HG03066 (cell line): ENCODE results near the gene MPI.
A peak's percentile ranks its signal among the peaks of the same experiment; 100 is the strongest.
"Not testable (repeated sequence)": the region's sequence is repeated elsewhere in the genome, so short reads cannot be mapped to it uniquely, and the experiment has no call there.

Experiments
- ATAC-seq: cut with Tn5 transposase; IDR thresholded peaks from one replicate; pipeline ENCODE4 v1.9.1; 2021; ENCODE audit warnings: low read depth; ENCODE audit not compliant: unreplicated experiment

Gene MPI

GRCh38 chr15:74924525-74924924 is 34.7 kb downstream of the MPI start:
- ATAC-seq = no peak

GRCh38 chr15:74928771-74929198 is 38.9 kb downstream of the MPI start:
- no peak for ATAC-seq

DNA sequence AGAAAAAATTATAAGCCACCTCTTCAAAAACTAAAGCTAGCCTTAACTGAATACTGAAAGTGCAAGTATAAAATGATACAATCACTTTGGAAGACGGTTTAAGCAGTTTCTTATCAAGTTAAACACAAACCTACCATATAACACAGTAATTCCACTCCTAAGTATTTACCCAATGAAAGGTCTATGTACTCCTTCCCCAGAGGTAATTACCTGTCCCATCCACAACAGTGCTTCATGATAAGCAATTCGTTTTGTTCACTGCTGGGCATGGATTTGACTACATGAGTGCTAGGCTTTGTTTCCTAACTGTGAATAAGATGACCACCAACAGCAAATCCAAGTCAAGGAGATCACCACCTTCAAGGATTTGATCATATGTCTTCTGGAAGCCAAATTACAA is 43.7 kb downstream of the MPI start:
- no peak for ATAC-seq

- not testable (repeated sequence) for ATAC-seq
Observed at GRCh38 chr15:74935193-74935592, 45.4 kb downstream of the MPI start.

- ATAC-seq = no peak
Observed at GRCh38 chr15:74937272-74937589, 47.4 kb downstream of the MPI start.

GRCh38 chr15:74937590-74938371 is 47.9 kb downstream of the MPI start, which contains the start of gene COX5A:
Gene COX5A, minus strand, starts transcription at chr15:74938073. Its CDS starts 59 bp downstream, at chr15:74938014.
- peak; percentile 84 for ATAC-seq

DNA sequence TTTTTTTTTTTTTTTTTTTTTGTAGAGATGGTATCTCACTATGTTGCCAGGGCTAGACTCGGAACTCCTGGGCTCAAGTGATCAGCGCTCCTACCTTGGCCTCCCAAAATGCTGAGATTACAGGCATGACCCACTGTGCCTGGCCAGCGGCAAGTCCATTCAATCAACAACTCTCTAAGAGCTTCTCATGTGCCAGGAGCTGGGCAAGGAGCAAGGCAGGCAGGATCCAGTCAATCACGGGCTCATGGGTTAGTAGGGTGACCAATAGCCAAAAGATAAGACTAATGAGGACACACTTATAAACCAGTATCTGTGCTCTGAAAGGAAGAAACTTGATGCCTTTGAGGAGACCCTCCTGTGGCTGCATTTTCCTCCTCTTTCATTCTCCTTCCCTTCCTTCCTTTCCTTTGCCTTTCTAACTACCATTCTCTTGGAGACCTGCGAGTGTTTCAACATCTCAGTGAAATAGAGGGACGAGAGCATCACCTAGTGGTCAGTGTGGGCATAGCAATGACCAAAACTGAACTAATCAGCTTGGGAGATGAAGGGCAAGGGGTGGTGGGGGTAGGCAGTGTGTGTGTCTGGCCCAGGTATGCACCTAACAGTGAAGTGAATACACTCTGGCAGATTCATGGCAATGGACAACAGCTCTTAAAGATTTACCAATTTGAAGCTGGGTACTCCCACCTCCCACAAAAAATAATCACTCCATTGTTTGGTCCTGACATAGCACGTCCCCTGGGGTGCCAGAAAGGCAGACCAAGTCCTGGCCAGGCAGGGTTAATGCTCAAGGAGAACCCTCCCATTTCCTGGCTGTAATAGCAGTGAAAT is 60.5 kb downstream of the MPI start:
- ATAC-seq = no peak

DNA sequence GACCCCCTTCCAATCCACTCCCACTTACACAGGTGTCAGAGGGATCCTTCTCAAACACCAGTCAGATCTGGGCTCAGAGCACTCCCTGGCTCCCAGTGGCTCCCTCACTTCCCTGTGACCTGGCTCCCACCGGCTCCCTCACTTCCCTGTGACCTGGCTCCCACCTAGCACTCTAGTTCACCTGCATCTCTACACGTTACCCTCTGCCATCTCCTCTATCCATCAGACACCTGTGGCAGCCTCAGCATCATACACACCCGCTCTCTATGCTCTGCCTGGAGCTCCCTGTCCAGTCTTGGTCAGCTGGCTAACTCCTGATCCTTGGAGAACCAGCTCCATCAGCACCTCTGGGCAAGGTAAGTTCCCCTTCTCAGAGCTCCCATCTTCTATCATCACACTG is 61.2 kb downstream of the MPI start:
- no peak for ATAC-seq
